Endothelial cell (in vitro differentiated cells): ENCODE results near the gene TH. TPM values are rescaled to one million over a fixed set of nuclear protein-coding genes. Genes with fewer than 3 reads are reported as not detected.

Source experiments
- DNase-seq: peaks from one replicate; pipeline ENCODE4 v3.0.0; 2021; ENCODE audit warnings: low spot score
- H3K27ac Mint-ChIP-seq: one replicate; pipeline ENCODE4 v1.8.0; 2021; ENCODE audit warnings: mixed read lengths, inconsistent platforms; ENCODE audit not compliant: unreplicated experiment
- H3K27me3 Mint-ChIP-seq: one replicate; pipeline ENCODE4 v1.8.0; 2021; ENCODE audit warnings: mild to moderate bottlenecking, moderate library complexity, mixed read lengths, inconsistent platforms; ENCODE audit not compliant: unreplicated experiment
- H3K36me3 Mint-ChIP-seq: one replicate; pipeline ENCODE4 v1.8.0; 2021; ENCODE audit warnings: mild to moderate bottlenecking, low read depth, mixed read lengths, inconsistent platforms; ENCODE audit not compliant: unreplicated experiment
- H3K4me1 Mint-ChIP-seq: one replicate; pipeline ENCODE4 v1.8.0; 2021; ENCODE audit warnings: mild to moderate bottlenecking, mixed read lengths, inconsistent platforms; ENCODE audit not compliant: unreplicated experiment
- H3K4me3 Mint-ChIP-seq: one replicate; pipeline ENCODE4 v1.8.0; 2021; ENCODE audit warnings: mild to moderate bottlenecking, mixed read lengths, inconsistent platforms; ENCODE audit not compliant: unreplicated experiment
- H3K9me3 Mint-ChIP-seq: one replicate; pipeline ENCODE4 v1.8.0; 2021; ENCODE audit warnings: mixed read lengths, inconsistent platforms; ENCODE audit not compliant: unreplicated experiment
- long read RNA-seq: library from polyadenylated mRNA; unstranded; transcript quantifications from one replicate; pipeline ENCODE4 v2.0.0, GENCODE V29; 2020; ENCODE audit not compliant: unreplicated experiment
- total RNA-seq: library from RNA; stranded (reverse); fragmentation: NEBNext Ultra II Directional; extraction: Animal tissue kit (Norgen Biotek cat#: 25700); gene quantifications from one replicate; pipeline ENCODE4 v1.2.1, GENCODE V29; 2021; ENCODE audit not compliant: unreplicated experiment
- TF ChIP-seq, protein P1 (sequence below): fragments of 200-600 bp; sonication (generic); IDR thresholded peaks from one replicate; pipeline ENCODE4 v1.5.0; 2021; ENCODE audit warnings: antibody characterized with exemption; ENCODE audit not compliant: unreplicated experiment

TH gene
- not detected for total RNA-seq
- long read RNA-seq, result 0 reads

DNA sequence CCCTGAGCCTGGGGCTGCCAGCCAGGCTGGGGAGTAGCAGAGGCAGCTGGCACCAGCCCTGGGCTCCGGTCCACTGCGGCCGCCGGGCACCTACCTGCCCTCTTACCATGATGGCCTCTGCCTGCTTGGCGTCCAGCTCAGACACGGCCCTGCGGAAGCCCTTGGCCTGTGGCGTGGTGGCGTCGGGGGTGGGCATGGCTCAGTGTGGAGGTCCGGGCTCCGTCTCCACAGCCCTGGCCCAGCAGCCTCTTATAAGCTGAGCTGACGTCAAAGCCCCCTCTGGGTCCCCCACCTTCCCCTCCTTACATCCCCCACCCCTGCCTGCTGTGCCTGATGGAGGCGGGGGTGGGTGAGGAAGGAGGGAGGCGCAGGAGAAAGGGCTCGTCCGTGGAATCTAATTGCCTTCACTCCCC is at the start of gene TH:
Gene TH (minus strand): TSS at position 225 of the 413 bp plus-strand sequence. CDS start 29 bp downstream, at position 196.
- Mint-ChIP-seq H3K4me3 (no peak within 1 kb of the TSS), H3K36me3 (no peaks in the 10 kb centered on the region), H3K27me3 (peaks cover 8% of the 10 kb centered on the region), H3K9me3 (no peaks in the 10 kb centered on the region), H3K4me1 (no peaks in the 10 kb centered on the region), H3K27ac (no peak within 1 kb of the TSS)
- DNase-seq, result no peak
- TF ChIP-seq, protein P1, sequence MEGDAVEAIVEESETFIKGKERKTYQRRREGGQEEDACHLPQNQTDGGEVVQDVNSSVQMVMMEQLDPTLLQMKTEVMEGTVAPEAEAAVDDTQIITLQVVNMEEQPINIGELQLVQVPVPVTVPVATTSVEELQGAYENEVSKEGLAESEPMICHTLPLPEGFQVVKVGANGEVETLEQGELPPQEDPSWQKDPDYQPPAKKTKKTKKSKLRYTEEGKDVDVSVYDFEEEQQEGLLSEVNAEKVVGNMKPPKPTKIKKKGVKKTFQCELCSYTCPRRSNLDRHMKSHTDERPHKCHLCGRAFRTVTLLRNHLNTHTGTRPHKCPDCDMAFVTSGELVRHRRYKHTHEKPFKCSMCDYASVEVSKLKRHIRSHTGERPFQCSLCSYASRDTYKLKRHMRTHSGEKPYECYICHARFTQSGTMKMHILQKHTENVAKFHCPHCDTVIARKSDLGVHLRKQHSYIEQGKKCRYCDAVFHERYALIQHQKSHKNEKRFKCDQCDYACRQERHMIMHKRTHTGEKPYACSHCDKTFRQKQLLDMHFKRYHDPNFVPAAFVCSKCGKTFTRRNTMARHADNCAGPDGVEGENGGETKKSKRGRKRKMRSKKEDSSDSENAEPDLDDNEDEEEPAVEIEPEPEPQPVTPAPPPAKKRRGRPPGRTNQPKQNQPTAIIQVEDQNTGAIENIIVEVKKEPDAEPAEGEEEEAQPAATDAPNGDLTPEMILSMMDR, result no peak

DNA sequence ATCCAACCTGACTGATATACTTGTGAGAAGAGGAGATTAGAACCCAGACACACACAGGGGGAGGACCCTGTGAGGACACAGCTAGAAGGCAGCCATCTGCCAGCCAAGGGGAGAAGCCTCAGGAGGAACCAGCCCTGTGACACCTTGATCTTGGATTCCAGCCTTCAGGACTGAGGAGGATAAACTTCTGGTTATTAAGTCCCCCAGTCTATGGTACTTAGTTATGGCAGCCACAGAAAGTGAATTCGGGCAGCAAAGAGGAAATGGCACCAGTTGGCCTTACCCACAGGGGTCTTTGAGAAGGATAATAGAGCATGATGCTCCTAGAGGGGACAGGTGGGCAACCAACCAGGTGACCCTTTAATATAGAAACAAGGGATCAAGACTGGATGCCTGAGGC is 49.4 kb upstream of the TH start:
- Mint-ChIP-seq H3K9me3 (no peaks in the 10 kb centered on the region), H3K36me3 (no peaks in the 10 kb centered on the region), H3K4me1 (no peaks in the 10 kb centered on the region), H3K4me3 (no peak overlapping the region), H3K27ac (no peak overlapping the region), H3K27me3 (peaks cover 4% of the 10 kb centered on the region)
- no peak for DNase-seq
- TF ChIP-seq, protein P1, result no peak

DNA sequence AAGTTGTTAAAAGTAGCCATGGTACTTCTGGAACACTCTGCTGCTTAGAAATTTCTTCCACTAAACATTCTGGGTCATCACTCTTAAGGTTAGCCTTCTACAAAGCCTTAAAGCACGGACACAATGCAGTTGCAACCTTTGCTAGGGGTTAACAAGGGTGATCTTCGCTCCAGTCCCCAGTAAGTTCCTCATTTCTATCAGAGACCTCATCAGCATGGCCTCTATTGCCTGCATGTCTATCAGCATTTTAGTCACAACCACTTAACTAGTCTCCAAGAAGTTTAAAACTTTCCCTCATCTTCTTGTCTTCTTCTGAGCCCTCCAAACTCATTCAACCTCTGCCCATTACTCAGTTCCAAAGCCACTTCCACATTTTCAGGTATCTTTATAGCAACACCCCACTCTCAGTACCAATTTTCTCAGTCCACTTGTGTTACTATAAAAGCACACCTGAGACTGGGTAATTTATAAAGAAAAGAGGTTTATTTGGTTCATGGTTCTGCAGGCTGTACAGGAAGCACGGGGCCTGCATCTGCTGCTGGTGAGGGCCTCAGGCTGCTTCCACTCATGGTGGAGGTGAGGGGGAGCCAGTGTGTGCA is 48.7 kb upstream of the TH start:
- H3K4me3 Mint-ChIP-seq, result no peak overlapping the region
- peaks cover 6% of the 10 kb centered on the region for H3K27me3 Mint-ChIP-seq
- H3K4me1 Mint-ChIP-seq, result no peaks in the 10 kb centered on the region
- no peak overlapping the region for H3K27ac Mint-ChIP-seq
- TF ChIP-seq, protein P1, result no peak
- DNase-seq, result no peak
- no peaks in the 10 kb centered on the region for H3K9me3 Mint-ChIP-seq
- H3K36me3 Mint-ChIP-seq, result no peaks in the 10 kb centered on the region

DNA sequence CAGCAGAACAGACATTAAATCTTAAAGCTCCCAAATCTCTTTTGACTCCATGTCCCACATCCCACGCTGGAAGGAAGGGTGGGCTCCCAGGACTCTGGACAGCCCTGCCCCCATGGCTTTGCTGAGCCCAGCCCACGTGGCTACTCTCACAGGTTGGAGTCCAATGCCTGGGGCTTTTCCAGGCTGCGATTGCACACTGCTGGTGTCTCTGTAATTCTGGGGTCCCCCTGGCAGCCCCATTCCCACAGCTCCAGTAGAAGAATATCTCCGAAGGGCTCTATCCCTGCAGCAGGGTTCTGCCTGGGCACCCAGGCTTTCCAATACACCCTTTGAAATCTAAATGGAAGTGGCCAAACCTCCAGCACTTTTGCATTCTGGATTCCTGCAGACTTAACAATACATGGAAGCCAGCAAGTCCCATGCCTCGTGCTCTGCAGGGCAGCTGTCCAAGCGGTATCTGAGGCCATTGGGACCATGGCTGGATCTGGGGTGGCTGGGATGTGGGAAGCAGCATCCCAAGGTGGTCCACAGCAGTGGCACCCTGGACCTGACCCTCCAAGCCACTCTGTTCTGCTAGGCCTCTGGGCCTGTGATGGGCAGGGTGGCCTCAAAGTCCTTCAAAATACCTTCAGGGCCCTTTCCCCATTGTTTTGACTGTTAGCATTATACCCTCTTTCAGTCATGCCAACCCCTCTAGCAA is 47.9 kb upstream of the TH start:
- Mint-ChIP-seq H3K27ac (no peak overlapping the region), H3K36me3 (no peaks in the 10 kb centered on the region), H3K9me3 (no peaks in the 10 kb centered on the region), H3K4me1 (no peaks in the 10 kb centered on the region), H3K4me3 (no peak overlapping the region), H3K27me3 (peaks cover 9% of the 10 kb centered on the region)
- no peak for DNase-seq
- TF ChIP-seq, protein P1, result no peak

DNA sequence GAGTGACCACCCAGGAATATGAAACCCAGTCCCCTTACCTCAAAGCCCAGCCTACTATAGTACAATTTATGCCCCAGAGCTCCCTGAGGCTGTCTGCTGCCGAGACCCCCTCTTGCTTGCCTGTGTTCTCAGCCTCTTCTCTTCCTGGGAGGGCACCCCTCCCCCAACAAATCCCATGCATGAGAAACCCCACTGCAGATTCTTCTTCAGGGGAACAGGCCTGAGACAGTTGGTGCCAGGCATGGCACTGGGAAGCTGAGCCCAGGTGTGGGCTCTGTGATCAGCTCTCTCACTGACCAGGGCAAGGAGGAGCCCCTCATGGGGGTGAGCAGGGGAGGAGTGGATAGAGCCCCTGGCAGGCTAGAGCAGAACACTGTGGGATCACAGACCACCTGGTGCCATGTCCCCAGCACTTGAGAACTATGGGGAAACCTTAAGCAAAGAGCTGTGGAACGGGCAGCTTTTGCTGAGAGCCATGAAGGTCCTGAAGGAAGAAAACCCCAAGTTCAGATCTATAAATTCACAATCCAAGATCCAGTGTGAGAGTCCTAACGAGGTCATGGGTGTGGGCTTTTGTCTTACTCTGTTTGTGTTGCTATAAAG is 46.5 kb upstream of the TH start:
- Mint-ChIP-seq H3K4me1 (peaks cover 8% of the 10 kb centered on the region), H3K27ac (no peak overlapping the region), H3K4me3 (no peak overlapping the region), H3K27me3 (peaks cover 12% of the 10 kb centered on the region), H3K9me3 (no peaks in the 10 kb centered on the region), H3K36me3 (no peaks in the 10 kb centered on the region)
- TF ChIP-seq, protein P1, result no peak
- DNase-seq, result no peak
